DMS 273 treated with DMSO at 0.1 percent for 48 hours (cell line): Measurements from ENCODE around the gene CAPN2.

Experiments
- DNase-seq: peaks from one replicate; lab custom pipeline; 2025; lab: John Stamatoyannopoulos, UW

CAPN2 gene

DNA sequence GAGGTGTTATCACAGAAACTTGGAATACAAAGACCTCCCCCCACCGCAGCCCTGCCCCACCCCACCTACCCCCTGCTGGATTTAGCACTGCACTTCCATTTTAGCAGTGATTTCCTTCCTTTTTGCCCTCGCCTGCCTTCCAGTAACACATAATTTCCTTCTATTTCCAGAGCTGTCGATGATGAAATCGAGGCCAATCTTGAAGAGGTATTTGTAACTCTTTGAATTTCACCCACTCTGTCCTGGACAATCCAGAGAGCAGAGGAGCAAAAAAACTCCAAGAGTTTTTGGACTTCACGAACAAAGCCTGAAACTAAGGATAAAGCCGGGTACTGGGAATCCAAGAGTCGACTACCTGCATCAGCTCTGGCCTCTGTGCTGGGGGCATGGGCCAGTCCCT is 49.1 kb downstream of the CAPN2 start:
- no peak for DNase-seq

DNA sequence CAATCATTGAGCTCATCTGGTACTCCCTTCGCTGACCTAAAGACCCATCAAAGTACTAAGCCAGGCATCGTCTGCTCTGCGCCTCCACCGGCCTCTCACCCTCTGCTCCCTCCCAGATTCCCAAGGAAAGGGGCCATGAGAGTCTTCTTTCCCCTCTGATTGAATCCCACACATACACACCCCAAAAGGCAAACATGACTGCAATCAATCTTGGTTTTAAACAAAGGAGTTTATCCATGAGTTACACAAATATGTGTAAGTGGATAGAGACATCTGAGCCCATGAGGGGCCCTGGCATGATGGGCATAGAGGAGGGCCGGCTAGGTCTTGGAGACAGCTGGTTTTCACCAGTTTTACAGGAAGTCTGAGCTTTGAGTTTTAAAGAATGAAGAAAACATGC is 50.9 kb downstream of the CAPN2 start:
- no peak for DNase-seq

GRCh38 chr1:223763881-223764280 is 51.5 kb downstream of the CAPN2 start:
- DNase-seq: no peak

GRCh38 chr1:223765036-223765718 is 52.8 kb downstream of the CAPN2 start:
- DNase-seq: peak; percentile 26

- no peak for DNase-seq
These were observed 53.5 kb downstream of the CAPN2 start for GRCh38 chr1:223765719-223766340.

GRCh38 chr1:223770621-223771315 is 58.4 kb downstream of the CAPN2 start:
- DNase-seq: no peak

DNA sequence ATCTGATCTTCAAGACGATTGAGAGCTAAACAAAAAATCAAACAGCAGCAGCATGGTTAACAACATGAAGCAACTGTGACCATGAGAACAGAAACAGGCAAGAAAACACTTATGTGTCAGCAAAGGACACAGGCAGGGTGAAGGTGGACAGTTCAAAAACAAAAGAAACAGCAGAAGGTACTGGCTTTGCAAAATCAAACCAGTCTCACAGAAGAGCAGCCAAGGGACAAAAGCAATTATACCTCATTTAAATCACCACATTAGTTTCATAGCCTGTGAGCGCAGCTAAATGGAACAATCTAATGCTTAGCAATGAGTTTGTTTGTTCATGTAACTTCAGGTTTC is 59.1 kb downstream of the CAPN2 start:
- DNase-seq: no peak

DNA sequence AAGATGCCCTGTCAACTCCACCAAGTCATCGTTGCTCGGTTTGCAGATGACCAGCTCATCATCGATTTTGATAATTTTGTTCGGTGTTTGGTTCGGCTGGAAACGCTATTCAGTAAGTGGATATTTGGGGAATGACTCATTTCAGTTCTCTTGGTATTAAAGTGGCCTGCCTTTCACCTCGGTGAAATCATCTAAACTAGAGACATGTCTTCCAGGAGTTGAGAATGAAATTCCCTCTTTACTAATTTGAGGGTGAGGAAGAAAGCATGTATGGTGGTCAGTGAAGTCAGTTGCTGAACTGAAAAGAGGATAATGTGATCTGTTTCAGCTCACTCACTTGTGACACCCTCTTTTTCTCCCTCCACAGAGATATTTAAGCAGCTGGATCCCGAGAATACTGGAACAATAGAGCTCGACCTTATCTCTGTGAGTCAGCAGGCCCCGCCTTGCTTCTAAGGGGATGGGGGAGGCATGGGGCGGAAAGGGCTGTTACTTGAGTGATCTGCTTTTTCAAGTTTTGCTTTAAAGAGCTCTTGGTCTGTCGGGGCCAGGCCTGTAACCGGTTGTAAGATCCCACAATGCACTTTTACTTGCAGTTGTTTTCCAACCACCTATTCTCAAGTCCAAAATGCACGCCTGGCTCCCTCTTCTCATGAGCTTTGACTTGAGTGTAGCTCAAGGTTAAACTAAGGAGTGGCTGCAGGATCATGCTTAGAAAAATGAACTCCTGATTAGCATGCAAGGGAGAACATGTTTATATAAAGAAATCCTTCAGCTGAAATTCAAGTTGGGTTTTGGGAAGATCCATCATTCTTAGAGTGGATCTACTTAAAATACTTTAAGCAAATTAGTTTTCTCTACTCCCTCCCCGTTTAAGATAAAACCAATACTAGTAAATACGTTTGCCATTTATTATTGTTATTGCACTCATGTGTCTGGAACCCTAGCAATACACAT is 59.8 kb downstream of the CAPN2 start:
- DNase-seq: no peak

DNA sequence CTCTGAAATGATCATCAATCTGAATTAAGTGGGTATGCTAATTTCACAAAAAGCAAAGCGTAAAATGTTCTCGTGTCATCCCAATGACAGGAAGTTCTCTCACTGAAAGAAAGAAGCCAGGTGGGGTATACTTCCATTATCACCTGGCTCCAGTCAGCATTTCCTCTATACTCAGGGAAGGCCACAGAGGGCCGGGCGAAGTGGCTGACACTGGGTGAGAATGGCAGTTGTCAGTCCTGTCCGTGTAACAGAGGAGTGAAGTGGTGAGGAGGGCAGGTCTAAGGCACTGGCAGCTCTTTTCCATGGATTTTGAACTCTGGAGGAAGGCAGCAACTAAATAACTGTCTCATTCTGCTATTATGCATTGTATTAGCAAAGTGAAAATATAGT is 60.4 kb downstream of the CAPN2 start:
- no peak for DNase-seq

DNA sequence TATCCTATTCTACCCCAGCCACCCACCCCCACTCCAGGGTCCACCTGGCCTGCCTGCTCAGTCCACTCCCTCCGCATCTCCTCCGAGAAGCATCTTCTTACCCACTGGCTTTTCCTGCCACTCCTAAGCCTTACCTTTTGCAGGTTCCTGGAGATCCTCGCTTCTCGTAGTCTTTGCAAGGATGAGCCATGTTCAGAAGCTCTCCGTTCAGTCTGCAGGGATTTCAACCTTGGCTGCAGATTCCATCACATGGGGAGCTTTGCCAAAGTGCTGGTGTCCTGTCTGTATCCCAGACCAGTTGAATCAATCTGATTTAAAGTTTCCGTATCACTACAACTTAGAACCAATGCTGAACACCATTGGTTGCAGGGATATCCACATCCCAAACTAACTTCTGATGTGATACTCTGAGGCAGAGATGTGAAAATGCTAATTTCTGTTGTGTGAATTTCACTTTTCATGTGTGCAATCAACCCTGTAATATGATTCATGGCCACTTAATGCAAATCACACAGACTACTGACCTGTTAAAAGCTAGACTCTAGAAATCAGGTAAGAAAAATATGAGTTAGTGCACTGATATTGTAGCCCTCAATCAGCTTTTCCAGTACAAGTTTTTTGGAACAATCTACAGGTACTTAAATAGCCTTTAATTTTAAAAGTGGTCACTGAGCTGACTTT is 61.9 kb downstream of the CAPN2 start:
- no peak for DNase-seq

GRCh38 chr1:223775054-223775453 is 62.7 kb downstream of the CAPN2 start:
- DNase-seq: no peak

- no peak for DNase-seq
These were observed 63.4 kb downstream of the CAPN2 start for GRCh38 chr1:223775711-223776074.

DNA sequence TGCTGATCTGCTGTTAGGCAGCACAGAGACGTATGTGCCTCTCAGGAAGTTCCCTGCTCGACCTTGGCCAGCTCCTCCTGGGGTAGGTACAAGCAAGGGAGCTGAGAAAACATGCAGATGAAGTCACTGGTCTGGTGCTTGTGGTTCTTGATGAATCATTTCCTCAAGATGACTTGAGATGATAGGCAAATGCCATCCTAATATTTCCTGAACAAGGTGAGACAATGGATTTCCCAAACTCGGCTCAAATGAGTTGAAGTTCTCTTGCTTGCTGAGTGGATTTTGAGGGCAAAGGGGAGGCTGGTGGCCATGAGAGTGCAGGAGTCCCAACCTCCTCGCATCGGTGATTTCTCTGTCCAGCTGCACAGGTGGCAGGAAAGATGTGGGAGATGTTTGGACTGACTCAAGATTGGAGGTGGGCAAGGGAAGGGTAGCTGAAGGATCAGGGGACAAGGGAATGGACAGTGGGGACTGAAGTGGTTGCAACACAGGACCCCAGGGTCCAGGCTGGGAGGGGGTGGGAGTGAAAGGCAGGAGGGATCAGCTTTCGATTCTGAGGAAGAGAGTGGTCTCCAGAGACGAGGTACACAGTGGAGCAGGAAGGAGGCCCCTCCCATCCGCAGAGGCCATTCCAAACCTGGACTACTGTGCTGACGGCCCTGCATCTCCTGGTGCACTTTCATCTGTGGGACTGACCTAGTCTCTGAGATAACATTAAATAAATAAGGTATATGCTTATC is 63.9 kb downstream of the CAPN2 start:
- no peak for DNase-seq

DNA sequence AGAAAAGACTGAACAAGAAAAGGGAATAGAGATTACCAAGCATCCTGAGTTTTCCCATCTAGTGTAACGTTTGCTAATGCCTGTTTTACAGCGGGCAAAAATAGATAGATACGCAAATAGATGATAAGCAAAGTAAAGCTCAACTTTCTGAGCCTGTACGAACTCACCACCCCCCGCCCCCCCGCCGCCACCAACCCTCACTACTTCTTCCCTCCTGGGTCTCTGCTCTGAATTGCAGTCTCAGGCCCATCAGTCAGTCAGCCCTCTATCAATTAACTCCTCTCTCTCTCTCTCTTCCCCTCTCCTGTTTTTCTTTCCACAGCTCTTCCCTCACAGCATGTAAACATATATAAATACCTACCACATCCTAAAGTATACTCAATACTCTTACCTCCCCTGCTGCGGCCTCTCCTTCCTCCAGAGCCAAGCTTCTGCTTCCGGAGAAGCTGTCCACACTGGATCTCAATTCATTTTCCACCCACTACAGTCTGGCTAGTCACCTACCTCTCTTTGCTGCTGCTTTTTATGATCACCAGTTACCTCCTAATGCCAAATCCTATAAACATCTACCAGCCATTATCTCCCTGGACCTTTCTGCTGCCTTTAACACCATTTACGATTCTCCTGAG is 64.6 kb downstream of the CAPN2 start:
- DNase-seq: no peak

DNA sequence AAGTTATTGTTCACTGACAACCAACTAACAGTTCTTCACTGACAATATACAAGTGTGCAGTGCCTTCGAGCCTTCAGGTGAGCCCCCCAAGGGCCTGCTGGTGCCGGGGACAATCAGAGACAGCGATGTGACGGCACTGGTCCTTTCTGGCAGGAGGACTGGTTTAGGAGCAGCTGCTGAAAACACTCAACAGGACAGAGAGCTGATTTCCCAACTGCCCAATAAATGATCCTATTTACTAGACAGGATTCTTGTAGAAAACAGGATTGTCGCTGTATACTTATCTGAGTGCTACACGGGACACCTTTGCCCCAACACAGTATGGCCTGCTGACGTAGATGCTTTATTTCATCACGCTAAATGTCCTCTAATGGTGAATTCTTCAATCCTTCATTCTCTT is 68.0 kb downstream of the CAPN2 start:
- no peak for DNase-seq

- no peak for DNase-seq
These were observed 68.6 kb downstream of the CAPN2 start for GRCh38 chr1:223780949-223781348.

GRCh38 chr1:223783676-223784075 is 71.3 kb downstream of the CAPN2 start:
- DNase-seq: no peak

DNA sequence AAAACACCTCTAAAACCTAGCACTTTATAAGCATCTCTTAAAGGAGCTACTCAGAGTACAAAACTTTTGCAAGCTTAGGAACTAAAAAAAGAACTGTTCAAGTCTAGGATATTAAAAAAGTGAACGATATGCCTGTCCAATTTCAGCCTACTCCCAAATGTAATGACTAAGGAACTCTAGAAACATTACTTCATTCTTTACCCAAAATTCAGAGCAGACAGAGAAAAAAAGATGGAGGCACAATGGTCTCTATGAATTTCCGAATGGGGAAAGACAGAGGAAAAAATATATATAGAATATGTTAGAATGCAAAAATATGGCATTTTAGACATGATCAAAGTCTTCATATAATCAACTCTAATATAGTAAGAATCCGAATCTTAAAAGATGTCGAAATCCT is 72.2 kb downstream of the CAPN2 start:
- DNase-seq: no peak

- DNase-seq: no peak
These were observed 73.5 kb downstream of the CAPN2 start for GRCh38 chr1:223785808-223786207.

- no peak for DNase-seq
These were observed 76.5 kb downstream of the CAPN2 start for GRCh38 chr1:223788746-223789415.
